ENCODE measurements around the gene C6orf47. TPM values are rescaled to one million over a fixed set of nuclear protein-coding genes. Genes with fewer than 3 reads are reported as not detected.

C6orf47 gene
- total and polyA plus RNA-seq, 2 of the 13 experiments (the other 11 are each of a cell fraction or from before 2014, with no cell fraction given) = 1.7 to 18.1 TPM

GRCh38 chr6:31663961-31664789 lies 3.6 kb upstream of the C6orf47 start (continued):
- TF ChIP-seq ZNF75D (CRISPR knock-in tag; IDR thresholded peaks at IDR 0.05; ENCODE audit: borderline replicate concordance) (no peak), ZNF556 (CRISPR knock-in tag; IDR thresholded peaks at IDR 0.05; ENCODE audit: borderline replicate concordance) (0 out of 2 replicates have a peak, but pooled peaks have one; percentile 6), ZFP37 (CRISPR knock-in tag; IDR thresholded peaks at IDR 0.05; ENCODE audit: borderline replicate concordance) (no peak), ONECUT2 (CRISPR knock-in tag; IDR thresholded peaks at IDR 0.05) (no peak), RNF2 (conservative IDR thresholded peaks at IDR 0.05; ENCODE audit: low read depth) (no peak), TOPORS (CRISPR knock-in tag; IDR thresholded peaks at IDR 0.05) (no peak), ZBTB8A (CRISPR knock-in tag; IDR thresholded peaks at IDR 0.05; ENCODE audit: borderline replicate concordance, low read depth) (no peak), ZNF292 (CRISPR knock-in tag; IDR thresholded peaks at IDR 0.05; ENCODE audit: borderline replicate concordance, low read depth) (no peak), PBX2 (CRISPR knock-in tag; IDR thresholded peaks at IDR 0.05) (no peak), CHD2 (IDR thresholded peaks at IDR 0.05; ENCODE audit: low read depth, low read length) (no peak), ZNF572 (CRISPR knock-in tag; IDR thresholded peaks at IDR 0.05) (no peak; the same call in 1 of the 2 replicates), KAT7 (CRISPR knock-in tag; IDR thresholded peaks at IDR 0.05; ENCODE audit: borderline replicate concordance) (no peak), MTERF4 (CRISPR knock-in tag; IDR thresholded peaks at IDR 0.05) (no peak; the same call in 1 of the 2 replicates), PRDM15 (CRISPR knock-in tag; IDR thresholded peaks at IDR 0.05) (no peak; the same call in 1 of the 2 replicates), MNT (IDR thresholded peaks at IDR 0.05) (no peak), ZBTB21 (CRISPR knock-in tag; IDR thresholded peaks at IDR 0.05) (no peak), DNMT1 (CRISPR knock-in tag; IDR thresholded peaks at IDR 0.05) (no peak)

All from HepG2 (cell line).